Osteocyte (in vitro differentiated cells): ENCODE measurements around the gene SCN2B. TPM values are rescaled to one million over a fixed set of nuclear protein-coding genes. Genes with fewer than 3 reads are reported as not detected.

ENCODE experiments used
- DNase-seq: peaks from one replicate; pipeline ENCODE4 v3.0.0; 2021; ENCODE audit warnings: mixed read lengths; ENCODE audit not compliant: unreplicated experiment; ENCODE audit errors: extremely low spot score
- H3K27ac Mint-ChIP-seq: one replicate; pipeline ENCODE4 v1.8.0; 2021; ENCODE audit warnings: mild to moderate bottlenecking, mixed read lengths; ENCODE audit not compliant: unreplicated experiment
- H3K27me3 Mint-ChIP-seq: one replicate; pipeline ENCODE4 v1.8.0; 2021; ENCODE audit warnings: mixed read lengths; ENCODE audit not compliant: unreplicated experiment
- H3K36me3 Mint-ChIP-seq: one replicate; pipeline ENCODE4 v1.8.0; 2021; ENCODE audit warnings: mixed read lengths; ENCODE audit not compliant: unreplicated experiment
- H3K4me1 Mint-ChIP-seq: one replicate; pipeline ENCODE4 v1.8.0; 2021; ENCODE audit warnings: mixed read lengths; ENCODE audit not compliant: unreplicated experiment
- H3K4me3 Mint-ChIP-seq: one replicate; pipeline ENCODE4 v1.8.0; 2021; ENCODE audit warnings: mild to moderate bottlenecking, moderate library complexity, mixed read lengths; ENCODE audit not compliant: unreplicated experiment
- H3K9me3 Mint-ChIP-seq: one replicate; pipeline ENCODE4 v1.8.0; 2021; ENCODE audit warnings: mixed read lengths; ENCODE audit not compliant: unreplicated experiment
- total RNA-seq: library from RNA; stranded (reverse); gene quantifications from 2 replicates; pipeline ENCODE4 v1.2.1, GENCODE V29; 2021
- TF ChIP-seq, protein P1 (sequence below): fragments of 200-600 bp; sonication (generic); IDR thresholded peaks from 2 replicates; pipeline ENCODE4 v1.5.0; 2021; ENCODE audit warnings: antibody characterized with exemption, mild to moderate bottlenecking, moderate library complexity

Gene SCN2B
- total RNA-seq, 1 donor from 2014 or later: not detected

DNA sequence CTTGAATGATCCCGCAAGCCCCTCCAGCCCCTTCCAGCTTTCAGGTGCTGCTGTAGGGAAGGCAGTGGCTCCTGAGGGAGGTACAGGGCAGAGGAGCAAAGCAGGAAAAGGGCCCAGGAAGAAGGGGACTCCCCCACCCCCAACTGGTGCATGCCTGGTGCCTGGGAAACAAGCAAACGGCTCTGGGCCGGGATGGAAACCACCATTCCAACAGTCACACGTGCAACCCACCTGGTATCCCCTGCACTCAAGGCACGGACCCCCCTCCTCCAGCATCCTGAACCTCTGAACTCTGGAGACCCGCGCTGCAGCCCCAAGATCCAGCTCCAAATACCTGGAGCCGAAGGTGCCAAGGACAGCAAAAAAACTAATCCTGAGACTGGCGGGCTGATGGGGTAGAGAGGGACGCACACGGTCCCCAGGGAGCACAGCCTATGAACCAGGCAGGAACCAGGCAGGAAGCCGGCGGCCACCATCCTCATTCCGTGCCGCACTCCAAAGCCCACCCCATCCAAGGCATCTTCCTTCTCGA lies 24.4 kb downstream of the SCN2B start:
- Mint-ChIP-seq H3K4me3 (peak overlapping the region; percentile 62), H3K27me3 (peaks cover 82% of the 10 kb centered on the region), H3K9me3 (no peaks in the 10 kb centered on the region), H3K36me3 (no peaks in the 10 kb centered on the region), H3K27ac (no peak overlapping the region), H3K4me1 (peaks cover 5% of the 10 kb centered on the region)
- no peak for DNase-seq
- TF ChIP-seq, protein P1, sequence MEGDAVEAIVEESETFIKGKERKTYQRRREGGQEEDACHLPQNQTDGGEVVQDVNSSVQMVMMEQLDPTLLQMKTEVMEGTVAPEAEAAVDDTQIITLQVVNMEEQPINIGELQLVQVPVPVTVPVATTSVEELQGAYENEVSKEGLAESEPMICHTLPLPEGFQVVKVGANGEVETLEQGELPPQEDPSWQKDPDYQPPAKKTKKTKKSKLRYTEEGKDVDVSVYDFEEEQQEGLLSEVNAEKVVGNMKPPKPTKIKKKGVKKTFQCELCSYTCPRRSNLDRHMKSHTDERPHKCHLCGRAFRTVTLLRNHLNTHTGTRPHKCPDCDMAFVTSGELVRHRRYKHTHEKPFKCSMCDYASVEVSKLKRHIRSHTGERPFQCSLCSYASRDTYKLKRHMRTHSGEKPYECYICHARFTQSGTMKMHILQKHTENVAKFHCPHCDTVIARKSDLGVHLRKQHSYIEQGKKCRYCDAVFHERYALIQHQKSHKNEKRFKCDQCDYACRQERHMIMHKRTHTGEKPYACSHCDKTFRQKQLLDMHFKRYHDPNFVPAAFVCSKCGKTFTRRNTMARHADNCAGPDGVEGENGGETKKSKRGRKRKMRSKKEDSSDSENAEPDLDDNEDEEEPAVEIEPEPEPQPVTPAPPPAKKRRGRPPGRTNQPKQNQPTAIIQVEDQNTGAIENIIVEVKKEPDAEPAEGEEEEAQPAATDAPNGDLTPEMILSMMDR: no peak

DNA sequence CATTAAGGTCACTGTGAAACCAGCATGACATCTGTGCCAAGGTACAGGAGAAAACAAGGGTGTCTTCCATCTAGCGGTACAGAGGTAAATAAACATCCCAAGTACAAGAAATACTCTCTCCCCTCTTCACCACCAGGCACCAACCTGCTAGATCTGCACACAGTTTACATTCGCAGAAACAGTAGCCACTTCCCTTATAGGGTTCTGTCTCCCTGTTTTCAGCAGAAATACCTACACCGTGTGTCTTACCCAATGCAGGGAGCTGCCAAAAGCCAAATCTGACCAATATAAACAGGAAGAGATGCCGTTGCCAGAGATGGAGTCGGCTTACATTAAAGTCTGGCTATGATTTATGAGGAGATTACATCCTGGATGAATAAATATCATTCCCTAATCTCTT lies 25.0 kb downstream of the SCN2B start:
- TF ChIP-seq, protein P1: no peak
- no peaks in the 10 kb centered on the region for H3K36me3 Mint-ChIP-seq
- H3K4me1 Mint-ChIP-seq: peaks cover 6% of the 10 kb centered on the region
- no peaks in the 10 kb centered on the region for H3K9me3 Mint-ChIP-seq
- H3K4me3 Mint-ChIP-seq: no peak overlapping the region
- peaks cover 78% of the 10 kb centered on the region for H3K27me3 Mint-ChIP-seq
- DNase-seq: no peak
- H3K27ac Mint-ChIP-seq: no peak overlapping the region

DNA sequence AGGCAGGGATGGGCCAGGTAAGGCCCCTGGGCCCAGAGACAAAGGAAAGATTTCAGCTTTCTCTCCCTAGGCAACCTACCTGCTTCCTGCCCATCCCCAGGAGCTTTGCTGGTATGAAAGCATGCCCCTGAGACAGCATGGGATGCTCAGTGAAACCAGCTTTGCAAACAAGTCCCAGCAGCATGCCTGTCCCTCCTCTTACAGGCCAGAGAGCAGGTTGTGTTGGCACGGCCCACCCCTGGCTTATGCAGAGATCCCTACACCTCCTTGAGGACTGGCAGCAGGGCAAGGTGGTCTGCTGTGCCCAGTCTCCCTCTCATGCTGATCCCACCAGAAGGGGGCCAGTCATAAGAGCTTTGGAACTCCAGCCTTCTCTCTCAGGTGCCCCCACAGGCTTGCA lies 26.9 kb downstream of the SCN2B start:
- H3K27ac Mint-ChIP-seq: no peak overlapping the region
- peaks cover 70% of the 10 kb centered on the region for H3K27me3 Mint-ChIP-seq
- H3K4me1 Mint-ChIP-seq: peaks cover 8% of the 10 kb centered on the region
- TF ChIP-seq, protein P1: no peak
- no peaks in the 10 kb centered on the region for H3K36me3 Mint-ChIP-seq
- H3K9me3 Mint-ChIP-seq: no peaks in the 10 kb centered on the region
- no peak overlapping the region for H3K4me3 Mint-ChIP-seq
- DNase-seq: no peak

DNA sequence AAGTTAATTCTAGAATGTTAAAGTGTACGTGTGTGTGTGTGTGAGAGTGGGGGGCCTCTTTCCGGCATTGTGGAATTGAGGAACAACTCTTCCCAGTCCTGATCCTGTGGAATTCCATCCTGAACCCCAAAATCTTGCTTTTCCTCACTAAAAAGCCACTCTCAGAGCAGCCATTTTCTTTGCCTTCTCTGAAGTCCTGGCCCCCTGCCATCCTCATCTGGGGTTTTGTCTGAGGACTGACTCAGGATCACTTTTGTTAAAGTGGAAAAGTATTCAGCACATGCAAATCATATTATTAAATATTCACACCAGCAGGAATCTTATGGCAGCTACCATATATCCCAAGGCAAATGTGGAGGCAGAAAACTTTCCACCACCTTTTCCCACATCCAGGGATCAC lies 27.6 kb downstream of the SCN2B start:
- no peak overlapping the region for H3K4me3 Mint-ChIP-seq
- peaks cover 70% of the 10 kb centered on the region for H3K27me3 Mint-ChIP-seq

DNA sequence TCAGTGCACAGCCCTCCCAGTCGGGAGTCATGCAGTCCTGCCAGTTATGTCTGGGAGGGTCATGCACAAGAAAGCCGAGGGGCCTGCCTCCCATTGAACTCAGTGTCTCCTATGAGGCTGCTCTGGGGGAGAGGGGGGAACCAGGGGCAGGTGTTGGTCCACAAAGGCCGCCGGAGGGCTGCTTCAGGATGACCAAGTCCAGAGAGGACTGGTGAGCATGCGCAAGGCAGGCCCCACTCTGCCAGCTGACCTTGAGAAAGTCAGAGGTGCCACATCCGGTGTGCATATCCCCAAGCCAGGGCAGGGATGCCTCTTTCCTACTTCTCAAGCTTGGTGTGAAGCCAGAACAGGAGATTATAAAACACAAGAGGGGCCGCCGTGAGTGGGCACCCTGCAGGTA lies 28.2 kb downstream of the SCN2B start:
- Mint-ChIP-seq H3K27me3 (peaks cover 70% of the 10 kb centered on the region), H3K27ac (no peak overlapping the region), H3K4me1 (peaks cover 6% of the 10 kb centered on the region), H3K36me3 (no peaks in the 10 kb centered on the region), H3K9me3 (no peaks in the 10 kb centered on the region), H3K4me3 (no peak overlapping the region)
- TF ChIP-seq, protein P1: no peak
- no peak for DNase-seq

More for the DNA sequence above, 27.6 kb downstream of the SCN2B start:
- Mint-ChIP-seq H3K27ac (no peak overlapping the region), H3K9me3 (no peaks in the 10 kb centered on the region), H3K4me1 (peaks cover 8% of the 10 kb centered on the region), H3K36me3 (no peaks in the 10 kb centered on the region)
- TF ChIP-seq, protein P1: no peak
- DNase-seq: no peak
